GM18907 (cell line): ENCODE data around the gene HIBADH.
"Not testable (repeated sequence)": the region's sequence is repeated elsewhere in the genome, so short reads cannot be mapped to it uniquely, and the experiment has no call there.

Experiments used
- ATAC-seq: cut with Tn5 transposase; IDR thresholded peaks from one replicate; pipeline ENCODE4 v1.9.1; 2021; ENCODE audit warnings: mild to moderate bottlenecking, moderate library complexity; ENCODE audit not compliant: unreplicated experiment

The HIBADH gene

DNA sequence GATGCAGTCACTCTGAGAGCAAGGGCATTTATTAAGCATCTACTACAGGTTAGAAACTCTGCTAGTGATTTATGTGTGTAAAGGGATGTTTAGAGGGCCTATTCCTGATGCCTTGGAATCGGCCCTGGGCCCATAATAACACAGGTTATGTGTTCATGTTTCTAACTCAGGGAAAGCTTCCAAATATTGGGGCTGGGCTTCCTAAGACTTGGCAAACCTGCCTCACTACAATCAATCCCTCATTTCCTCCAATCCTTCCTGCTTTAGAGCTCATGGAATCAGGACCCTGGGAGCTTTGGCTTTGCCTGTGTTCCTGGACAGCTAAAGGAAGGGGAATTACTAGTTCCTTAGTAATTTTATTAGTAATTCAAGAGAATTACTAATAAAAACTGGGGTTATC, 148.8 kb downstream of the HIBADH start:
- ATAC-seq: no peak

DNA sequence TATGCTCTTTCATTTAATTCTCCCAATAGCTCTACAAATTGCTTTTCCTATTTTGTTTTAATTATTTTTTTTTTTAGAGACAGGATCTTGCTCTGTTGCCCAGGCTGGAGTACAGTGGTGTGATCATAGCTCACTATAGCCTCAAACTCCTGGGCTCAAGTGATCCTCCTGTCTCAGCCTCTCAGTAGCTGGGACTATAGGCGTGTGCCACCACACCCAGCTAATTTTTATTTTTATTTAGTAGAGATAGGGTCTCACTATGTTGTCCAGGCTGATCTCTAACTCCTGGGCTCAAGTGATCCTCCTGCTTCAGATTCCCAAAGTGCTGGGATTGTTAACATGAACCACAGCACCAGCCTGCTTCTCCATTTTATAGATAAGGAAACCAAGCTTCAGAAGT, 151.3 kb downstream of the HIBADH start:
- not testable (repeated sequence) for ATAC-seq

DNA sequence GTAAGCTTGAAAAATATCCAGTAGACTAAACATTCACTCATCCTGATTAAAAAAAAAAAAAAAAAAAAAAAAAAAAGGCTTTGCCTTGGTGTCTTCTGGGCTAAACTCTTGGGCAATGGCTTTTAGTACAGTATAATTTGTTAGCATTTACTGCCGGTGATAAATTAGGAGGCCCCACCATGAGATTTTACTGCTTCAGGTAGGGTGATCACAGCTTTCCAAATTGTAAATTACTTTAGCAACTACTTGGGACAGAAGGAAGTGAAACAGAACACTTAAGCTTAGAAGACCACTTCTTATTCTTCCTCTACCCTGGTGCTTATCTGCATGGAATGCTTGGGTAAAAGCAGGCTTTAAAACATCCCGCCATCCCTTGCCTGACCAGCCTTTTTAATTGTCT, 152.1 kb downstream of the HIBADH start:
- ATAC-seq: no peak

DNA sequence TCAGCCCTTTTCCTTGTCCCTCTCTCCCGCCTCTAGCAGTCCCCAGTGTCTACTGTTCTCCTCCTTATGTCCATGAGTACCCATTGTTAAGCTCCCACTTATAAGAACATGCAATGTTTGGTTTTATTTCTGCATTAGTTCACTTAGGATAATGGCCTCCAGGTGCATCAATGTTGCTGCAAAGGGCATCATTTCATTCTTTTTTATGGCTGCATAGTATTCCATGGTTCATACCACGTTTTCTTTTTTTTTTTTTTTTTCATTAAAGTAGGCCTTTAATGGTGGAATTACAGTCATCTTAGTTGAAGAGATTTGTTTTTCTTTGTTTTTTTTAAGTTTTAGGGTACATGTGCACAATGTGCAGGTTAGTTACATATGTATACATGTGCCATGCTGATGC, 160.8 kb downstream of the HIBADH start:
- not testable (repeated sequence) for ATAC-seq

DNA sequence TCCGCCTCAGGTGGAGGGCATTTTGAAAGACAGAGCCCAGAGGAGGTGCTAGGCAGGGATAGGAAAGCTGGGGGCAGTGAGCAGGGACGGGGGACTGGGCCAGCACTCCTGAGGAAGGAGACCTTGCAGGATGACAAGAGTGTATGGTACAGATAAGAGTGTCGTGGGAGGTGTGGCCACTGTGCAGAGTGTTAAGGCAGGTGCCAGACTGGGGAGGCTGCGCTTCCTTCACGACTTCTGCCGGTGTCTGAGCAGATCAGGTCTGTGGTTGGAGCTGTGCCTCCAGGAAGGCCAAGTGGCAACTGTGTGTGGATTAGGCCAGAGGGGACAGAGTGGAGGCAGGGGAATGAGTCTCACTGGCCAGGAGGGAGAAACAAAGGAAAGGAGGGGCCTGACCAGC, 161.7 kb downstream of the HIBADH start:
- ATAC-seq: no peak

DNA sequence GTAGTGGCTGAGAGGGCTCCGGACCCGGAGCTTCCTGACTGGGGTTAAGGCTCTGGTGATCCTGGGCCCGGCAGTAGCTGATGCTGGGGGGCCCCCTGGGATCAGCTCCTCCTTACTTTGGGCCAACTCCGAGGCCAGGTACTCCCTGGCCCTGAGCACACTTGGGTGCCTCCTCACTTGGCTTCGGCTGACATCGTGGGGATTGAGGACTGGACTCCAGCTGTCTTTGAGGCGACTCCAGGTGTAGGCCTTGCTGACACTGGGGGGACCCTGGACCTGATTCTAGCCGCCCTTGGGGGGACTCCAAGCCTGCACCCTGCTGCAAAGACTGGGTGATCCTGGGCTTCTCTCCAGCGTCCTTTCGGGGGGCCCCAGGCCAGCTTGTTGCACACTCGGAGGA, 170.5 kb downstream of the HIBADH start:
- no peak for ATAC-seq

DNA sequence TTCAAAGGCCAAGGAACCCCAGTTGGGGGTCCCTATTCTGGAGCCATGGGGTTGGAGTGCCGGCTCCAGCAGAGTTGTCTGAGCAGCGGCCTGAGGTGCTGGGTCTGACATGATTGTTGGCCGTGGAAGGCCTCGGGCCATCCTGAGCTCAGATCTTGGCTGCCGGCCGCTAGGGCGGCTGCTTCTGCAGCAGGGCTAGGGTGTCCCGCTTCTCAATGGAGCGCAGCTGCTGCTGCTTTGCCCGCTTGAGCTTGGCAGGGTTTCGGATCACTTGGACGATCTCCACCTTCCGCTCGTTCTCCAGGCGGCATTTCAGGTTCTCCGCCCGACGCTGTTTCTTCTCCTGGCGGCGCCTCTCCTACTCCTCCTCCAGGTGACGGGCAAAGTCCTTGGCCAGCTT, 171.1 kb downstream of the HIBADH start:
- ATAC-seq: no peak

DNA sequence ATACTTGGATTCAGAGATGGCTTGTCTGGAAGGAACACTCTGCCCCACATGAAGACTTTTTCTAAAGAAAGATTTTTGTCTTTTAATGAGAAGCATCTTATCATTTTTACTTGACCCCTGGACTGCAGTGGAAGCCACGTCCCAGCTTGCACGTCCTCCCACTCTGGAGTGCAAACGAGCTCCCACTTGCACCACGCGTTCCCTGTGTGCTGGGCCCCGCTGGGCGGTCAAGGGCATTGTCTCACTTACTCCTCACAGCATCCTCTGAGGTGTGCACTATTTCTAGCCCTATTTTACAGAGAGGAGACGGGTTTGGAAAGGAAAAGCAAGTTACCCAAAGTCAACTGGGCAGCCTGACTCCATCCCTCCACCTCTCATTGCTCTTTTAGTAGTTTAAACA, 175.2 kb downstream of the HIBADH start:
- ATAC-seq: no peak

DNA sequence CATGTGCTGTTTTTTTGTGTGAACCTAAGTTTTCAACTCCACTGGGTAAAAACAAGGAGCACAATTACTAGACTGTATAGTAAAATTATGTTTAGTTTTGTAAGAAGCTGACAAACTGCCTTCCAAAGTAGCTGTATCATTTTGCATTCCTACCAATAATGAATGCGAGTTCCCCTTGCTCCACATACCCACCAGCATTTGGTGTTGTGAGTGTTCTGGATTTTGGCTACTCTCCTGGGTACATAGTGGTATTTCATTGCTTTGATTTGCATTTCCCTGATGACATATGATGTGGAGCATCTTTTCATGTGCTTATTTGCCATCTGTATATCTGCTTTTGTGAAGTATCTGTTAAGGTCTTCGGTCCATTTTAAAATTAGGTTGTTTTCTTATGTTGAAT, 178.2 kb downstream of the HIBADH start:
- no peak for ATAC-seq

DNA sequence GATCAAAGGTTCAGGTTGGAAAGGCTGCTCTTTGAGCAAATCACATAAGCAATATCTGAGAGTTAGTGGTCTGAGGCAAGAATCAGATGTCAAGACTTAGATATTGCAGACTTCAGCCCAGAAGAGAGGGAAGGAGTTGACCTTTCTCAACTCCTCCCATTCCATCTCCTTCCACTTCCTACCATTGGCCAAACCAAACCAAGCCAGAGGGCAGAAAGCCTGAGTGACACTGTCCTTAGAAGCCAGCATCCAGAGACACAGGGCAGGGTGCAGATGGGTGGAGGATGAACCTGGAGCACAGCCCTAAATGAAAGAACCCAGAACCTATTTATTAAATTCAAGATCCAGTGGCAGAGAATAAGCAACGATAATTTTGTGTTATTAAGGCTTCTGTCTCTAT, 180.5 kb downstream of the HIBADH start:
- ATAC-seq: no peak

DNA sequence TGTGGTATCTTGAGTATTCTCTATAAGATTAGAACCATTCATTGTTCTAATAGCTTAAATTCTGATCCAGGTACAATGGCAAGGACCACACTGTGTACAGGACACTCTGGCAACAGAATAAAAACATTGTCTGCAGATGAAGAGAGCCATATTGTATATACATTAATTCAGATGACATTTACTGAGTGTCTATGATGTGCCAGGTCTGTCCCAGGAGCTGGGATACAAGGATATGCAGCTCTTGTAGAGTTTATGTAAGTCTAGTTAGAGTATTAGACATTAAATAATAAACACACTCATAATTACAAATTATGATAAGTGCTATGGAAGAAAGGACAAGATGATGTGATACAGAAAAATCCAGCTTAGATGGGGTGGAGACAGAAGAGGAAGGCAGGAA, 184.1 kb downstream of the HIBADH start:
- ATAC-seq: no peak

DNA sequence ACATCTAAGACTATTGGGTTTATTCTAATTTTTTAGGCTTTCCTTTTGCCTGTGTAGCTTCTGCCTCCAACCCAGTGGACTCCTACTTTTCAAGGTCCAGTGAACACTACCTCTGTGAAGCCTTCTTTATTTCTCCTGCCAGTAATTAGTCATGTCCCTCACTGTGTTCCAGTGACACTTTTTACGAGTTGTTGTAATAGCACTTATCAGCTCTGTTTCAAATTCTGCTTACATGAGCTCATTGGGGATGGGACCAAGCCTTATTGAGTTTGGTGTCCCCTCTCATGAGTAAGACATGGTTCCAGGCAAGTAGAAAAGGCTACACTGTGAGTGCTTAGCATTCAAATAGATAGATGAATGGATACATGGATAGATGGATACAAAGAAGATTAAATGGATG, 184.6 kb downstream of the HIBADH start:
- ATAC-seq: no peak

DNA sequence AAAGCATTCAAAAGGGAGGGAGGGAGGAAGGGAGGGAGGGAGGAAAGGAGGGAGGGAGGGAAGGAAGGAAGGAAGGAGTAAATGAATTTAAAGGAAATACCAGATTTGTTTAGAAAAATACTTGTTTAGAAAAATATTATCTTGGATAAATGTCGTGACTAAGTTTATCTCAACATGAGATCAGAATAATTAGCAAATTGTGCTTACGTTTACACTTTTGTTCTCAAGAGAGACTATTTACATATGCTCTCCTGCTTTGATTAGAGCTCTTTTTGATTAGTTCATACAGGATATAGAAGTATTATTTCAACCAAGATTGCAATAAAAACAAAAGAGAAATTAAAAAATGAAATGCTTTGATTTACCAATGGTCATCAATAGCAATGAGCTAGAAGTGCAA, 186.2 kb downstream of the HIBADH start:
- no peak for ATAC-seq
